HG02588 (cell line): Measurements from ENCODE around the gene ALKBH6.

Experiments used
- ATAC-seq: cut with Tn5 transposase; IDR thresholded peaks from one replicate; pipeline ENCODE4 v1.9.1; 2021; ENCODE audit warnings: mild to moderate bottlenecking, moderate library complexity; ENCODE audit not compliant: unreplicated experiment

ALKBH6 gene

GRCh38 chr19:36030264-36031148 lies 16.5 kb upstream of the ALKBH6 start:
- no peak for ATAC-seq

GRCh38 chr19:36028313-36029041 lies 14.5 kb upstream of the ALKBH6 start:
- no peak for ATAC-seq

- ATAC-seq: no peak
Observed at GRCh38 chr19:36027696-36028095, 13.7 kb upstream of the ALKBH6 start.

- no peak for ATAC-seq
Observed at GRCh38 chr19:36026091-36026876, 12.3 kb upstream of the ALKBH6 start.

- no peak for ATAC-seq
Observed at GRCh38 chr19:36025541-36025940, 11.5 kb upstream of the ALKBH6 start.

- no peak for ATAC-seq
Observed at GRCh38 chr19:36023432-36023831, 9.4 kb upstream of the ALKBH6 start.

- no peak for ATAC-seq
Observed at GRCh38 chr19:36019061-36019670, 5.2 kb upstream of the ALKBH6 start.

GRCh38 chr19:36013280-36014011 lies 567 bp downstream of the ALKBH6 start:
- ATAC-seq: no peak

- ATAC-seq: no peak
Observed at GRCh38 chr19:36010402-36010801, 3.6 kb downstream of the ALKBH6 start.

- no peak for ATAC-seq
Observed at GRCh38 chr19:36009633-36010379, 4.2 kb downstream of the ALKBH6 start.

- no peak for ATAC-seq
Observed at GRCh38 chr19:36009220-36009619, 4.8 kb downstream of the ALKBH6 start.

- no peak for ATAC-seq
Observed at GRCh38 chr19:36008336-36008978, 5.6 kb downstream of the ALKBH6 start, which contains the start of gene SYNE4. SYNE4 (minus strand) TSS chr19:36008813; CDS start chr19:36008681, 132 bp downstream.

GRCh38 chr19:36006955-36007354 lies 7.1 kb downstream of the ALKBH6 start:
- ATAC-seq: no peak

- no peak for ATAC-seq
Observed at GRCh38 chr19:36003284-36003683, 10.7 kb downstream of the ALKBH6 start.

- no peak for ATAC-seq
Observed at GRCh38 chr19:36001605-36002004, 12.4 kb downstream of the ALKBH6 start.

GRCh38 chr19:35996777-35997176 lies 17.2 kb downstream of the ALKBH6 start:
- no peak for ATAC-seq

- peak; percentile 78 for ATAC-seq
Observed at GRCh38 chr19:35995048-35995993, 18.7 kb downstream of the ALKBH6 start, which contains the start of gene SDHAF1. SDHAF1 (plus strand) TSS chr19:35995188; CDS start chr19:35995275, 87 bp downstream.
